Head of caudate nucleus (tissue), 42 donors: ENCODE data around the gene OR8B12.
A peak's percentile ranks its signal among the peaks of the same experiment; 100 is the strongest.

Source experiments
- DNase-seq, 42 donors: peaks; one replicate each; pipeline versions ENCODE4 v3.0.0 to v3.0.0-alpha.2; 2020 to 2021; ENCODE audit warnings: mixed read lengths in 7 of 42
- intact Hi-C: fragments of 100-400 bp; cut with DNase I; formaldehyde crosslinking; loops from one replicate; pipeline ENCODE4 v1.15.0; 2022

OR8B12 gene

DNA sequence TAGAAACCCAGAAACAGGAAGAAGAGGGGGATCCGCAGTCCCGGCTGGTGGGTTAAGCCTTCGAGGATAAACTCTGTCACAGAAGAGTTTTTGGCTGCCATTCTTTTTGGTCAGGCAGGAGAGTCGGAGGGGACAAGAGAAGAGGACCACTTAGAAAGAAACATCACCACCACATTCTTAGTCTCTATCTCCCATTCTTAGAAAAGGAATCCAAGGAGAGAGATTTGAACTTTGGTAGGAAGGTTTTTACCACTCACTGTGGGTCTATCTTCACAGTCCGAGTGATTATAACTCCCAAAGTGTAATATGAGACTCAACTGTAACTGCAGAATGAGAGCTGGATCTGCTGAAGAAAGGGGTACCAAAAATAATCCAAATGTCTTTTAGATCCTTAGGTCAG is at the start of gene OR8B12:
OR8B12 (minus strand) TSS at position 101 of the 400 bp plus-strand sequence; CDS start at position 101, 0 bp downstream.
- no peak for DNase-seq
- intact Hi-C loops: no loop called here

- DNase-seq: peak in 23 of 42 donors; percentile 25 to 80 (median 47)
Observed at GRCh38 chr11:124592627-124593026, 49.2 kb upstream of the OR8B12 start.

GRCh38 chr11:124591430-124591829 is 48.0 kb upstream of the OR8B12 start:
- intact Hi-C loops: no loop called here
- DNase-seq: no peak

More at GRCh38 chr11:124592627-124593026, 49.2 kb upstream of the OR8B12 start:
- intact Hi-C loops: no loop called here

DNA sequence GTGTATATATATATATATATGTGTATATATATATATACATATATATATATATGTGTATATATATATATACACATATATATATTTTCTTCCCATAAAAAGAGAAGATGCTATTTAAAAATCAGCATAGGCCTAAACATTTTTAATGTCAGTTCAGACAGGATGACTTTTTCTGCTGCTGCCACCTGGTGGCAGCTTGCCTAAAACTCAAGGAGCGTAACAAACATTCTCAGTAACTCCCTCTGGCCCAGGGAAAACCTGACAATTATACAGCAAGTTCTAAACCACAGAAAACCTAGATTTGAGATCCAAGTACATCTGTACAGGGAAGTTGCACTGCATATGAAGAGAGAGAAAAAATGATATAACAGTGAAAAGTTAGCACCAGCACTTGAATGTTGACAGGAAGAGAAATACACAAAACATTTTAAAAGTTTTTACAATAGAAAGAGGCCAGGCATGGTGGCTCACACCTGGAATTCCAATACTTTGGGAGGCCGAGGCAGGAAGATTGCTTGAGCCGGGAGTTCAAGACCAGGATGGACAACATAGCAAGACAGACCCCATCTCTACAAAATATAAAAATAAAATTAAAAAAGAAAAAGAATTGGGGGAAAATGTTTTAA is 42.9 kb upstream of the OR8B12 start:
- intact Hi-C loops: loop anchor here (5.0 kb wide), 1 partner anchor 169 kb away; no protein-coding TSS in a partner anchor
- DNase-seq: peak; percentile 18 to 83 (median 65)

GRCh38 chr11:124584681-124585372 is 41.4 kb upstream of the OR8B12 start:
- intact Hi-C loops: loop anchor here (5.0 kb wide), 1 partner anchor 168 kb away; no protein-coding TSS in a partner anchor
- DNase-seq: no peak

GRCh38 chr11:124583781-124584180 is 40.3 kb upstream of the OR8B12 start:
- intact Hi-C loops: no loop called here
- no peak for DNase-seq

DNA sequence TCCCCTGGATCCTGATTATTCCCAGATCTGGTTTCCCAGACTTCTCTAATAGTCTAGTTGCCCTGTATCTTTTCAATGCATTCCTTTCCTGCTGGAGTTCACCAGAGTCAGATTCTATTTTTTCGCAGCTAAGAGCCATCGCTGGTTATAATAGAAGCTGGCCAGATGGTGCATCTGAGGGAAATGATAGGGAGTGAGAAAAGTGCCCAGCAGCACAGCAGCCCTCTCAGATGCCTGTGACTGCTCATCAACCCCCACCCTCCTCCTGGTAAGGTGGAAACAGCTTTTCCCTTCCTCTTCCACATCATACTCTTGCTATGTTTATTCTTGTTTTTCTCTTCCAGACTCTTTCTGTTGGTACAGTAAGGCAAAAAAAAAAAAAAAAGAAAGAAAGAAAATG is 39.1 kb upstream of the OR8B12 start:
- DNase-seq: no peak
- intact Hi-C loops: no loop called here

- DNase-seq: no peak
- intact Hi-C loops: no loop called here
Observed at GRCh38 chr11:124581817-124582216, 38.4 kb upstream of the OR8B12 start.

GRCh38 chr11:124578761-124579160 is 35.3 kb upstream of the OR8B12 start:
- DNase-seq: no peak
- intact Hi-C loops: no loop called here

DNA sequence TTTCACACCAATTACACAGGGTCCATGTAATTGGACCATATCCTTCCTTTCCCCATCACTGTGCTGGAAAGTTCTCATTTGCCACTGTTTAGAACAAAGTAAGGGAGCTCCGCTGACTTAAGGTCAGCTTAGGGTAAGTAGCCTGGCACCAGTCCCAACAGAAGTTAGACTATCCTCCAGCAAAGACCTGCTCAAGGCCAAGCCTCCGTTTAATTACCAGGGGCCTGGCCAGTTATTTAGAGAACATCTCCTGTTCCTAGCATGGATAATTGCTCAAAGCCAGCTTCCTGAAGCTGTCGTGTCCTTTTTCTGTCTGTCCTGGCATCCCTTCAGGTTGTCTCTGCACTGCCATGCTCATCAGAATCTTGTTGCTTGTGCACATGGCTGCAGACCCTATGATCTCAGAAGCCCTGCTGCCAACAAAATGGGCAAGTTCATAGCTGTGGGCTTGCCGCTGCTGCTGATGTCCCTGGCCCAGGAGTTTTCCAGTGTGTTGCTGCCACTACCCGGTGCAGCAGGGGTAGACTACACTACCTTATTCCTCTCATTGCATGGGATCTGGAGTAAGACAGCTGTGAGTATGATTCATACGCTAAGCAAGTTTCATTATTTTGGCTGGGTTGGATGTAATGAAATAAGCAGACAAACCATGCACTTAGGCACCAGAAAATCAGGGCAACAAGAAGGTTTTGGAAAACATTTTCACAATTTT is 34.4 kb upstream of the OR8B12 start:
- intact Hi-C loops: no loop called here
- DNase-seq: no peak

DNA sequence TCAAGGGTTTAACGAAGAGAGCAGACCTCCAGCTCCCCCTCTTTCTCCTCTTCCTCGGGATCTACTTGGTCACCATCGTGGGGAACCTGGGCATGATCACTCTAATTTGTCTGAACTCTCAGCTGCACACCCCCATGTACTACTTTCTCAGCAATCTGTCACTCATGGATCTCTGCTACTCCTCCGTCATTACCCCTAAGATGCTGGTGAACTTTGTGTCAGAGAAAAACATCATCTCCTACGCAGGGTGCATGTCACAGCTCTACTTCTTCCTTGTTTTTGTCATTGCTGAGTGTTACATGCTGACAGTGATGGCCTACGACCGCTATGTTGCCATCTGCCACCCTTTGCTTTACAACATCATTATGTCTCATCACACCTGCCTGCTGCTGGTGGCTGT is 26.7 kb upstream of the OR8B12 start:
- intact Hi-C loops: no loop called here
- peak in 31 of 42 donors; percentile 2 to 82 (median 43) for DNase-seq

- intact Hi-C loops: no loop called here
- DNase-seq: no peak
Observed at GRCh38 chr11:124569697-124570096, 26.2 kb upstream of the OR8B12 start, which contains the start of gene OR8A1. OR8A1 (plus strand) TSS chr11:124569997; CDS start chr11:124570120, 123 bp downstream.

GRCh38 chr11:124556828-124557227 is 13.4 kb upstream of the OR8B12 start:
- DNase-seq: no peak
- intact Hi-C loops: no loop called here

DNA sequence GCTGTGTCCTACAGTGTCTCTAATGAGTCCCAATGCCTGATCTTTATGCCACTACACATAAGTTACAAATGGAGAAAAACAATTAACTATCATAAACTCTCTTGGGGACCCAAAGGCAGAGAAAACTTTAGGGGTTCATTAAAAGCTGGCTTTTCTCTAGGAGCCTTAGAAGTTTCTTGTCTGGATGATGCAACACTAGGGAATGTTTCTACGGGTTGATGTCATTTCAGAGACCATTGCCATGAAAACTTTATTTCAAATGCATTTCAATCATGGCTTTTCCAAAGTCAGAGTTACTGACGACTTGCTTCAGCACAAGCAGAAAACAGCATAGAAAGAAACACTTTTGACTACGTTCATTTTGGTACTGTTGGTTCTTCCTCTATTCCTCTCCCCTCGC is 8.5 kb upstream of the OR8B12 start:
- intact Hi-C loops: no loop called here
- DNase-seq: no peak

GRCh38 chr11:124551189-124551588 is 7.7 kb upstream of the OR8B12 start:
- intact Hi-C loops: no loop called here
- DNase-seq: no peak

GRCh38 chr11:124543145-124543544 is 309 bp downstream of the OR8B12 start:
- no peak for DNase-seq
- intact Hi-C loops: no loop called here

DNA sequence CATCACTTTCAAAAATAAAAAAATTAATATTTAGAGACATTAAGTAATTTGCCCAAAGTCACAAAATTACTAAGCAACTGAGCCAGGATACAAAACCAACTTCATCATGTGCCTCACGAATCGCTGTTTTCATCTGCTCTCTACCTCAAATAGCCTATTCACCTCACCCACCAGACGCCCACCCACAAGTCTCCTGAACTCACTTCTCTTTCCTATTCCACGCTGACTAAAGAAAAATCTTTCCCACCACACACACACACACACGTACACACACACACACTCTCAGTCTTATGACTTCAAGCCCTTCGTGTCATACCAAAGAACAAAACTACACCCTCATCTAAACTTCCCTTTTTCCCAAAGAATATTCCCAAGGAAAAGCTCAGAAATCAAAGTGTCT is 2.2 kb downstream of the OR8B12 start:
- intact Hi-C loops: no loop called here
- peak in 39 of 42 donors; percentile 11 to 83 (median 51) for DNase-seq

DNA sequence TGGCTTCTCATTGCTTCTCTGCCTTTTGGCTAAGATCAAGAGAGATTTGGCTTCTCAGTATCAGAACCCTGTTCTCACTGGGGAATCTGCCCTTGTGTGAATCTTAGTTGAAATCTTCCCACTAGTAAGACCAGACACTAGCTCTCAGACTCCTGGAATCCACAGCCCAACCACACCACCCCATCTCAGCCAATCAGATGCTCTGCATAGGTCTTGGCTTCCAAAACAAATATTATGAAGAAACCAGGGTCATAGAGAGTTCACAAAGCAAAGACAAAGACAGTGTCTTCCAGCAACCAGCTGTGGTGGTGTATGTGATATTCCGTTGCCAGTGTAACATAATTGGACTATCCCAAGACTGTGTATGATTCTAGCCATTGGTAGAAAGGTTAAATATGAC is 5.4 kb downstream of the OR8B12 start:
- DNase-seq: no peak
- intact Hi-C loops: no loop called here

DNA sequence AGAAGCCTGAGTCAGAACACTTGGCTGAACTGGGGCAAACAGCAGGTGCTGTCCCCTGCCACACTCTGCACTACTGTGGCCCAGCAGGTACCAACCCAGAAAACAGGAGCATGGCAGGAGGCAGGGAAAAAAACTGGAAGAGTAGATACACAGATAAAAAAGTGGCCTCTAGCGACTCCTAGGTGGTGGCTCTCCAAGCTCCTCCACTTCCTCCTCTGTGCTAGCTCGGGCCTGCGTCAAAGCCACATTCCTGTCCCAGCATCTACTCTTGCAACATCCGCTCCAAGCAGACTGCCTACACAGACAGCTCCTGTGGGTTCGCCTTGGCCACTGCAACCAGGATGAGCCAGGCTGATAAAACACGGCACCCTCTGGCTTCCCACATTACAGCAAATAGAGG is 6.9 kb downstream of the OR8B12 start:
- intact Hi-C loops: no loop called here
- DNase-seq: peak in 24 of 42 donors; percentile 12 to 61 (median 32)
